OCI-LY1 (cell line): ENCODE data around the gene ADAMTS8.
A peak's percentile ranks its signal among the peaks of the same experiment; 100 is the strongest.

Source experiments
- EZH2 ChIP-seq: fragments of 200-600 bp; sonication (generic), shearing (Covaris generic); IDR thresholded peaks from 2 replicates; pipeline ENCODE4 v1.8.0; 2017; ENCODE audit warnings: borderline replicate concordance, mixed run types, mild to moderate bottlenecking, antibody characterized with exemption, low read length, moderate library complexity, mixed read lengths
- TF ChIP-seq, protein P1 (sequence below): fragments of 200-600 bp; sonication (generic), shearing (Covaris generic); IDR thresholded peaks from 2 replicates; pipeline ENCODE4 v1.5.1; 2017; ENCODE audit warnings: mild to moderate bottlenecking, antibody characterized with exemption, low read length, moderate library complexity, mixed read lengths

DNA sequence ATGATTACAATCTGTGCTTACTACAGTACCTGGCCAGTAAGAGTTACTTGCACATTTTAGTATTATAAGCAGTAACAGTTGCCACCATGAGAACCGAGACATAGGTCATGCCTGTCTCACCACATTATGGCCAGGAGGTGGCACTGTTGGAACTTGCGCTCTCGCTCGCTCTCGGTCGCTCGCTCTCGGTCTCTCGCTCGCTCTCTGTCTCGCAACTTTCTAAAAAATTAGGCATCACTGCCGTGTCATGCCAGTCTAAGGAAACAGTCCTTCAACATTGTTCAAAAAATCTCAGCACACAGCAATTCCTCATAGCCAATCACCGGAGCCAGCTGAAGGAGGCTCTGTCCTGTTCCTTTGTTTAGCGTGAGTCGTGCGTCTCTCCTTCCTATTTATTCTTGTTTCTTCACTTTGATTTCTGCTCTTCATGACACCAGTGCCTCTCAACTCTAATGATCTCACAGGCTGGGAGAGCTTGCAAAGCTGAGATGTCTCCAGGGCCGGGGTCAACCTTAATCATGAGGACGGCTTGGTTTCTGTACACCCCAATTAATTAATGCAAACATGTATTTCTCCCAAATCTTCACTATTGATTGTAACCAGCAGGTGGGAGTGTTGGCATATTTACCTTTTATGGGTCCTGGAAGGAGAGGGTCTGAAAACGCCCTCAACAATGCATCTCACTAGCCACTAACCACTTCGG is 6.3 kb upstream of the ADAMTS8 start:
- TF ChIP-seq, protein P1, sequence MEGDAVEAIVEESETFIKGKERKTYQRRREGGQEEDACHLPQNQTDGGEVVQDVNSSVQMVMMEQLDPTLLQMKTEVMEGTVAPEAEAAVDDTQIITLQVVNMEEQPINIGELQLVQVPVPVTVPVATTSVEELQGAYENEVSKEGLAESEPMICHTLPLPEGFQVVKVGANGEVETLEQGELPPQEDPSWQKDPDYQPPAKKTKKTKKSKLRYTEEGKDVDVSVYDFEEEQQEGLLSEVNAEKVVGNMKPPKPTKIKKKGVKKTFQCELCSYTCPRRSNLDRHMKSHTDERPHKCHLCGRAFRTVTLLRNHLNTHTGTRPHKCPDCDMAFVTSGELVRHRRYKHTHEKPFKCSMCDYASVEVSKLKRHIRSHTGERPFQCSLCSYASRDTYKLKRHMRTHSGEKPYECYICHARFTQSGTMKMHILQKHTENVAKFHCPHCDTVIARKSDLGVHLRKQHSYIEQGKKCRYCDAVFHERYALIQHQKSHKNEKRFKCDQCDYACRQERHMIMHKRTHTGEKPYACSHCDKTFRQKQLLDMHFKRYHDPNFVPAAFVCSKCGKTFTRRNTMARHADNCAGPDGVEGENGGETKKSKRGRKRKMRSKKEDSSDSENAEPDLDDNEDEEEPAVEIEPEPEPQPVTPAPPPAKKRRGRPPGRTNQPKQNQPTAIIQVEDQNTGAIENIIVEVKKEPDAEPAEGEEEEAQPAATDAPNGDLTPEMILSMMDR = peak; percentile 64
- TF ChIP-seq EZH2 = no peak
